Effector memory CD8-positive, alpha-beta T cell (primary cell): ENCODE results near the gene ZBTB7B.

ENCODE experiments used
- ATAC-seq: fragments of 150-1000 bp; cut with Tn5 transposase; replicated peaks from 2 replicates; pipeline ENCODE4 v1.10.0; 2021; ENCODE audit warnings: mild to moderate bottlenecking, moderate library complexity
- DNase-seq, 3 experiments: peaks; one replicate each; pipeline ENCODE4 v3.0.0; 2021
- H3K27ac Mint-ChIP-seq, 2 donors: one replicate each; pipeline ENCODE4 v1.8.0; 2022; ENCODE audit warnings: mild to moderate bottlenecking in 2 of 2, mixed read lengths in 2 of 2, moderate library complexity in 2 of 2
- H3K27me3 Mint-ChIP-seq, 2 donors: one replicate each; pipeline ENCODE4 v1.8.0; 2022; ENCODE audit warnings: mixed read lengths in 2 of 2
- H3K36me3 Mint-ChIP-seq: one replicate; pipeline ENCODE4 v1.8.0; 2022; ENCODE audit warnings: mild to moderate bottlenecking, moderate library complexity, mixed read lengths; ENCODE audit not compliant: insufficient read depth
- H3K4me1 Mint-ChIP-seq, 2 donors: one replicate each; pipeline ENCODE4 v1.8.0; 2022; ENCODE audit warnings: low read depth in 2 of 2, mixed read lengths in 2 of 2
- H3K4me3 Mint-ChIP-seq, 2 donors: one replicate each; pipeline ENCODE4 v1.8.0; 2022; ENCODE audit warnings: mild to moderate bottlenecking in 2 of 2, mixed read lengths in 2 of 2, moderate library complexity in 2 of 2
- H3K9me3 Mint-ChIP-seq, 2 donors: one replicate each; pipeline ENCODE4 v1.8.0; 2022; ENCODE audit warnings: mixed read lengths in 2 of 2

ZBTB7B gene

GRCh38 chr1:154961207-154962155 lies 41.1 kb upstream of the ZBTB7B start, which contains the start of gene PYGO2:
PYGO2 (minus strand) TSS chr1:154961782; CDS start chr1:154961576, 206 bp downstream.
- ATAC-seq = peak; percentile 79
- H3K4me1 Mint-ChIP-seq = peaks cover 24 to 38% of the 10 kb centered on the region in 2 donors
- H3K4me3 Mint-ChIP-seq = peak within 1 kb of the TSS; percentile 84 to 88
- H3K27me3 Mint-ChIP-seq = no peaks in the 10 kb centered on the region
- H3K36me3 Mint-ChIP-seq = peaks cover 58% of the 10 kb centered on the region
- peak within 1 kb of the TSS; percentile 92 to 93 for H3K27ac Mint-ChIP-seq
- H3K9me3 Mint-ChIP-seq = no peaks in the 10 kb centered on the region
- DNase-seq = peak; percentile 77 to 79 (median 78)

- Mint-ChIP-seq H3K36me3 (peaks cover 61% of the 10 kb centered on the region), H3K4me1 (peaks cover 20 to 33% of the 10 kb centered on the region in 2 donors), H3K4me3 (peak overlapping the region; percentile 84 to 88), H3K27me3 (no peaks in the 10 kb centered on the region), H3K9me3 (no peaks in the 10 kb centered on the region), H3K27ac (peak overlapping the region; percentile 92 to 93)
- ATAC-seq (peak; percentile 13), DNase-seq (no peak)
These were observed 40.3 kb upstream of the ZBTB7B start for GRCh38 chr1:154962156-154962749.

- DNase-seq (no peak), ATAC-seq (no peak)
- H3K27ac Mint-ChIP-seq = peak overlapping the region; percentile 92 to 93
- peaks cover 62% of the 10 kb centered on the region for H3K36me3 Mint-ChIP-seq
- peak overlapping the region; percentile 84 to 88 for H3K4me3 Mint-ChIP-seq
- H3K27me3 Mint-ChIP-seq = no peaks in the 10 kb centered on the region
- H3K4me1 Mint-ChIP-seq = peaks cover 20 to 31% of the 10 kb centered on the region in 2 donors
- no peaks in the 10 kb centered on the region for H3K9me3 Mint-ChIP-seq
These were observed 39.7 kb upstream of the ZBTB7B start for GRCh38 chr1:154962795-154963330.

GRCh38 chr1:154963643-154964042 lies 39.0 kb upstream of the ZBTB7B start:
- H3K27ac Mint-ChIP-seq = peak overlapping the region; percentile 92 to 93
- no peak for ATAC-seq
- H3K27me3 Mint-ChIP-seq = no peaks in the 10 kb centered on the region
- no peak for DNase-seq
- peaks cover 63% of the 10 kb centered on the region for H3K36me3 Mint-ChIP-seq
- peaks cover 20 to 36% of the 10 kb centered on the region in 2 donors for H3K4me1 Mint-ChIP-seq
- no peak overlapping the region for H3K4me3 Mint-ChIP-seq
- no peaks in the 10 kb centered on the region for H3K9me3 Mint-ChIP-seq

- DNase-seq (no peak), ATAC-seq (no peak)
- Mint-ChIP-seq H3K27ac (no peak overlapping the region), H3K36me3 (peaks cover 62% of the 10 kb centered on the region), H3K27me3 (no peaks in the 10 kb centered on the region), H3K9me3 (no peaks in the 10 kb centered on the region), H3K4me3 (no peak overlapping the region), H3K4me1 (peaks cover 23 to 41% of the 10 kb centered on the region in 2 donors)
These were observed 38.2 kb upstream of the ZBTB7B start for GRCh38 chr1:154964359-154964758.

DNA sequence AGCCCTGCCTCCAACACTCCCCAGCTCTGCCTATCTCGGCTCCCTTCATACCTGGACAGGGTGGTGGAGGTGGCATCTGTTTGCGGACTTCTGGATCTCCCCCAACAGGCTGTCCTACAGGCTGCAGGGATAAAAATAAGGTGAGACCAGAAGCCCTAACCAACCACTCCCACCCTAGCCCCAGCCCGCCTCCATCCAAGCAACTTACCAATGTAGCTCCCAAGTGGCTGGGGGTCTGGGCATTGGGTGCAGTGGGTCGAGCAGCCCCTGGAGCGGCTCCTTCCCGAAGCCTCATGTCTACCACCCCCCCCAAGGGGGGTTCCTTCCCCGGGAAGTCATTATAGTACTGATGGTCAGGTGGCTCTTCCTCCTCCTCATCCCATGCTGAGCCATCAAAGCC lies 36.5 kb upstream of the ZBTB7B start:
- no peak overlapping the region for H3K4me3 Mint-ChIP-seq
- H3K27ac Mint-ChIP-seq = peak overlapping the region in 1 of 2 donors; percentile 82
- H3K9me3 Mint-ChIP-seq = no peaks in the 10 kb centered on the region
- peaks cover 62% of the 10 kb centered on the region for H3K36me3 Mint-ChIP-seq
- DNase-seq (no peak), ATAC-seq (no peak)
- H3K4me1 Mint-ChIP-seq = peaks cover 27 to 30% of the 10 kb centered on the region in 2 donors
- H3K27me3 Mint-ChIP-seq = no peaks in the 10 kb centered on the region

DNA sequence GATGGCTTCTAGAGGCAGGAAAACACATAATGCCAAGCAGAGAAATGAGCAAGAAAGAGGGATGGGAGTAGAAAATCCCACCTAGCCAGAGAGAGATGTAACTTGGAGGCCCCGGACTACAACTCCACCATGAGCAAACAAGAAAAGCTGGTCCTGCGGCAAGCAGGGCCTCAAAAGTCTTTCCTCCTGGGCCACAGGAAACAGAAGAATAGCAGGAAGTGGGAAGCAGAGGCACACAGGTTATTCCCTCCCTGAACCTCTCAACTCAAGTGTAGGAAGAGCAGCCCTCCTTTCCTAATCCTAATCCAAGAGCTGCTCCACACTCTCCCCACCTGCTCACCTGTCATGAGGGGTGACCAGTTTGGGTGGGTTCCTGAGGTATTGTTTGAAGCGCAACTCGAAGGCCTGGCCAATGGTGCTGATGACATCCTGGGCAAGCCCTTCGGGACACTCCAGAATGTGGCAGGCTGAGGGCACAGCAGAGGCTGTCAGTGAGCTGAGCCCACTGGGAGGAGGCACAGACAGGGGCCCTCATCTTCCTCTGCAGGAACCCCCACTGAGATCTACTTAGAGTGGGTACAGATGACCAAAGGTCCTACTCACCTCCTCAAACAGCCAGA lies 35.2 kb upstream of the ZBTB7B start:
- peaks cover 57% of the 10 kb centered on the region for H3K36me3 Mint-ChIP-seq
- no peaks in the 10 kb centered on the region for H3K27me3 Mint-ChIP-seq
- DNase-seq (no peak), ATAC-seq (no peak)
- H3K9me3 Mint-ChIP-seq = no peaks in the 10 kb centered on the region
- H3K27ac Mint-ChIP-seq = peak overlapping the region in 1 of 2 donors; percentile 70
- no peak overlapping the region for H3K4me3 Mint-ChIP-seq
- peaks cover 33 to 34% of the 10 kb centered on the region in 2 donors for H3K4me1 Mint-ChIP-seq

- no peak overlapping the region for H3K4me3 Mint-ChIP-seq
- peaks cover 45% of the 10 kb centered on the region for H3K36me3 Mint-ChIP-seq
- DNase-seq (no peak), ATAC-seq (no peak)
- H3K4me1 Mint-ChIP-seq = peaks cover 29 to 34% of the 10 kb centered on the region in 2 donors
- H3K9me3 Mint-ChIP-seq = no peaks in the 10 kb centered on the region
- no peaks in the 10 kb centered on the region for H3K27me3 Mint-ChIP-seq
- H3K27ac Mint-ChIP-seq = peak overlapping the region; percentile 33 to 87
These were observed 33.9 kb upstream of the ZBTB7B start for GRCh38 chr1:154968731-154969130.

- Mint-ChIP-seq H3K27ac (peak overlapping the region; percentile 33 to 87), H3K27me3 (no peaks in the 10 kb centered on the region), H3K9me3 (no peaks in the 10 kb centered on the region), H3K4me1 (peaks cover 27 to 30% of the 10 kb centered on the region in 2 donors), H3K4me3 (no peak overlapping the region), H3K36me3 (peaks cover 40% of the 10 kb centered on the region)
- ATAC-seq (no peak), DNase-seq (no peak)
These were observed 33.4 kb upstream of the ZBTB7B start for GRCh38 chr1:154969246-154969645.

DNA sequence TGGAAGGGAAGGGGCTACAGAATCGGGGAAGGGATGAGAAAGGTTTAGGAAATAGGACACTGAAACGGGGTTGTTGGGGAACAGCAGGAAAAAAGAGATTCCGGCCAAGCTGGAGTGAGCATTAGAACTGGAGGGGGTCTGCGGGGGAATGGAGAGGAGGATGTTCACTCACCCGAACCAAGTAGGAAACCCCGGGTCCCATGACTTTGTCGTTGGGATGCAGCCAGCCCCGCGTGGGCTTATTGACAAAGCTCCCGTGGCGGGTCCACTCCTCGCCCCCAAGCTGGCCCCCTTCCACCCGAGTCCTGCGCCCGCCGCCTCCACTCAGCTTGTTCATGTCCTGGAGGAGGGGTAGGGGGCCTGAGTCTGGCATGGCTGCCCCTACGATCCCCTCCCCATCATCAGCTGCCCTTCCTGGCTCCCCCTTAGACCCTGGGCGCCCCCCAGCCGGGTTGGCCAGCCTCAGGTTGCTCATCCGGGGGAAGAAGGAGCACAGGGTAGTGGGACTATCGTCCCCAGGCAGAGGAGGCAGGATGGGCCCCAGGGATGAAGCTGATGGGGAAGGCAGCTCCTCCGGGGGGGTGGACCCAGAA lies 32.6 kb upstream of the ZBTB7B start:
- H3K9me3 Mint-ChIP-seq = no peaks in the 10 kb centered on the region
- H3K4me1 Mint-ChIP-seq = peaks cover 27 to 30% of the 10 kb centered on the region in 2 donors
- DNase-seq (no peak), ATAC-seq (no peak)
- H3K36me3 Mint-ChIP-seq = peaks cover 36% of the 10 kb centered on the region
- H3K27ac Mint-ChIP-seq = peak overlapping the region; percentile 33 to 87
- H3K27me3 Mint-ChIP-seq = no peaks in the 10 kb centered on the region
- no peak overlapping the region for H3K4me3 Mint-ChIP-seq

DNA sequence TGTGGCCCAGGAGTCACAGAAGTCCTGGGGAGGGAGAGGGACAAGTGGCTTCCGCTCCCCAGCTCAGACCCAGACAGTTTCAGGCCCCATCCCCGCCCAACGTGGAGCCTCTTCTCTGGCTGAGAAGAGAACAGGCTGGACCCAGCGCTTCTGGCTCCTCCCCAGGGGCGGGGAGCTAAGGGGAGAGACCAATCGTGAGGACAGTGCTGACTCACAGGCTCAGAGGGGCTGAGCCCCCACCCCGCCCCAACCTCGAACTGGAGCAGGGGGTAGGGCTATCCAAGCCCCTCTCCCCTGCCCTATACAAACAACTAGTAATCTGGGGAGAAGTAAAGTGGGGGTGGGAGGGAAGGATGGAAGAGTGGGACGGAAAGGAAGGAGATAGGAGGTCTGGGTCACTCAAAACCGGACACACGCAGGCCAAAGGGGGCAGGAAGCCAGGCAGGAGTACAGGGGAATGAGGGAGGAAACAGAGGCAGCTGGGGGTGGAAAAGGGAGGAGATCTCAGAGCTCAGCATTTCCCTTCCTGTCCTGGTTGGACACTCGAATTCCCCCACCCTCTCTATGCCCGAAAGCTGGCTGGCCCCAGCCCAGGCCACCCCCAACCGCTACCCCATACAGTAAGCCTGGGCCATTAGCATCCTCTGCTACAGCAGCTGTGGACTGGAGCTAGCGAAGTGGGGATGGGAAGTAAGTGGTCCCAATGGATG lies 31.8 kb upstream of the ZBTB7B start, which contains the start of gene SHC1:
Gene SHC1 (minus strand): TSS at position 117 of the 710 bp plus-strand sequence. CDS start 221 bp downstream, outside the sequence.
- no peaks in the 10 kb centered on the region for H3K9me3 Mint-ChIP-seq

DNA sequence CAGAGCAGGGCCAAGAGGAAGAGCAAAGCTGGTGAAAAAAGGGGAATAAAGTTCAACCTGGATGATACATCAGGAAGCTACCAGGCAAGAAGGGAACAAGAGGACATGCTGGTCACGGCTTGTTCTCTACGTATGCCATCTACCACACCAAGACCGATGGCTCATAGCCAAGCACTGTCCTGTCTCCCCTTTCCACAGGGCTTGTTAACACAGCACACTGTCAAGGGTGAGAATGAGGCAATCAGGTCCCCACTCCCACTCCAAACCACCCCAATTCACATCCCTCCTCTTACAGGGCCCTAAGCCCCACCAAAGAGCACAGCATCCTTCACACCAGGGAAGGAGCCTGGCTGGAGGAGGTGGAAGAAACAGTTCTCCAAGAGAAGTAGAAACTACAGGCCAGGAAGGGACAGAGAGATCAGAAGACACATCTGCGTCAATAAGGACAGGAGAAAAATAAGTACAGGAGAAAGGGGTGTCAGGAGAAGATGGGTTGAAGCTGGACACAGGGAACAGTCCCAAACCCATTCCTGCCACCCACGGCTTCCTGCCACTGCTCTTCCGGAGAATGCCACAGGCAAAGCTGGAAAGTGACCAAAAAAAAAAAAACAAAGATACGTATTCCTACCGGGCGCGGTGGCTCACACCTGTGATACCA lies 31.1 kb upstream of the ZBTB7B start:
- Mint-ChIP-seq H3K4me1 (peaks cover 30% of the 10 kb centered on the region in 2 donors), H3K9me3 (no peaks in the 10 kb centered on the region), H3K4me3 (no peak overlapping the region), H3K27ac (peak overlapping the region; percentile 33 to 78), H3K36me3 (peaks cover 30% of the 10 kb centered on the region), H3K27me3 (no peaks in the 10 kb centered on the region)
- DNase-seq (no peak), ATAC-seq (no peak)

More for the DNA sequence above, 31.8 kb upstream of the ZBTB7B start, which contains the start of gene SHC1:
- Mint-ChIP-seq H3K4me3 (peak within 1 kb of the TSS in 1 of 2 donors; percentile 19), H3K36me3 (peaks cover 36% of the 10 kb centered on the region), H3K27ac (peak within 1 kb of the TSS; percentile 33 to 87), H3K4me1 (peaks cover 27 to 30% of the 10 kb centered on the region in 2 donors), H3K27me3 (no peaks in the 10 kb centered on the region)
- no peak for DNase-seq
- no peak for ATAC-seq
